NCI-H2107 treated with DMSO at 0.1 percent for 48 hours (cell line): Measurements from ENCODE around the gene ANKRD11.
"Not testable (repeated sequence)": the region's sequence is repeated elsewhere in the genome, so short reads cannot be mapped to it uniquely, and the experiment has no call there.

ENCODE experiments used
- DNase-seq: peaks from one replicate; lab custom pipeline; 2025; ENCODE audit not compliant: unreplicated experiment; lab: John Stamatoyannopoulos, UW

Gene ANKRD11

GRCh38 chr16:89482150-89482816, 8.1 kb downstream of the ANKRD11 start:
- no peak for DNase-seq

GRCh38 chr16:89481356-89481955, 8.9 kb downstream of the ANKRD11 start:
- DNase-seq = no peak

GRCh38 chr16:89478576-89479221, 11.7 kb downstream of the ANKRD11 start:
- no peak for DNase-seq

GRCh38 chr16:89476811-89477261, 13.5 kb downstream of the ANKRD11 start:
- peak; percentile 38 for DNase-seq

- DNase-seq = peak; percentile 38
These were observed 14.0 kb downstream of the ANKRD11 start for GRCh38 chr16:89476379-89476778.

- no peak for DNase-seq
These were observed 15.2 kb downstream of the ANKRD11 start for GRCh38 chr16:89475144-89475543.

GRCh38 chr16:89473791-89474414, 16.5 kb downstream of the ANKRD11 start:
- no peak for DNase-seq

GRCh38 chr16:89473136-89473712, 17.1 kb downstream of the ANKRD11 start:
- no peak for DNase-seq

- no peak for DNase-seq
These were observed 17.7 kb downstream of the ANKRD11 start for GRCh38 chr16:89472711-89473075.

- no peak for DNase-seq
These were observed 23.0 kb downstream of the ANKRD11 start for GRCh38 chr16:89467382-89467781.

GRCh38 chr16:89466920-89467319, 23.4 kb downstream of the ANKRD11 start:
- no peak for DNase-seq

GRCh38 chr16:89463312-89463711, 27.0 kb downstream of the ANKRD11 start:
- not testable (repeated sequence) for DNase-seq

- not testable (repeated sequence) for DNase-seq
These were observed 27.7 kb downstream of the ANKRD11 start for GRCh38 chr16:89462639-89463038.

GRCh38 chr16:89461890-89462289, 28.5 kb downstream of the ANKRD11 start:
- not testable (repeated sequence) for DNase-seq

- DNase-seq = no peak
These were observed 29.8 kb downstream of the ANKRD11 start for GRCh38 chr16:89460556-89460955.

GRCh38 chr16:89458967-89459366, 31.4 kb downstream of the ANKRD11 start:
- DNase-seq = no peak

GRCh38 chr16:89458551-89458950, 31.8 kb downstream of the ANKRD11 start:
- DNase-seq = no peak

GRCh38 chr16:89456419-89456959, 33.9 kb downstream of the ANKRD11 start:
- DNase-seq = no peak

- no peak for DNase-seq
These were observed 34.7 kb downstream of the ANKRD11 start for GRCh38 chr16:89455692-89456091.

GRCh38 chr16:89455178-89455577, 35.2 kb downstream of the ANKRD11 start:
- DNase-seq = no peak
